Neutrophil (primary cell): ENCODE measurements around the gene RAP1A.

ENCODE experiments used
- H3K27ac ChIP-seq: fragments of 200-600 bp; sonication (generic); 2 replicates; pipeline ENCODE4 v1.5.1; 2016; ENCODE audit warnings: mild to moderate bottlenecking, moderate library complexity
- H3K27me3 ChIP-seq: fragments of 200-600 bp; sonication (generic); 2 replicates; pipeline ENCODE4 v1.6.0; 2016; ENCODE audit warnings: mild to moderate bottlenecking
- H3K36me3 ChIP-seq: fragments of 200-600 bp; sonication (generic); 2 replicates; pipeline ENCODE4 v1.5.1; 2017
- H3K4me1 ChIP-seq, 2 experiments: fragments of 200-600 bp in 1 of 2; sonication (generic) in 1 of 2; 1 replicate in 1 of 2; 2 replicates in 1 of 2; pipeline versions ENCODE4 v1.5.1 to v1.6.1; 2013 to 2016; ENCODE audit warnings: low read depth in 1 of 2, low read length in 1 of 2, mild to moderate bottlenecking in 1 of 2, moderate library complexity in 1 of 2; ENCODE audit not compliant: control insufficient read depth in 1 of 2, insufficient read depth in 1 of 2
- H3K4me3 ChIP-seq, 2 experiments: fragments of 200-600 bp in 1 of 2; sonication (generic) in 1 of 2; 1 replicate in 1 of 2; 2 replicates in 1 of 2; pipeline ENCODE4 v1.5.1; 2013 to 2016; ENCODE audit warnings: low read depth in 1 of 2, low read length in 1 of 2, mild to moderate bottlenecking in 1 of 2, moderate library complexity in 1 of 2
- H3K9me3 ChIP-seq: fragments of 200-600 bp; sonication (generic); 2 replicates; pipeline ENCODE4 v1.5.1; 2016
- CTCF ChIP-seq: fragments of 200-600 bp; sonication (generic); IDR thresholded peaks from 2 replicates; pipeline ENCODE4 v1.5.1; 2016; ENCODE audit warnings: antibody characterized with exemption

RAP1A gene

GRCh38 chr1:111648806-111649205 lies 29.2 kb downstream of the RAP1A start:
- H3K36me3 ChIP-seq: no peaks in the 10 kb centered on the region
- H3K4me3 ChIP-seq: no peak overlapping the region
- TF ChIP-seq CTCF: no peak
- peaks cover 38 to 42% of the 10 kb centered on the region in 2 experiments for H3K4me1 ChIP-seq
- no peaks in the 10 kb centered on the region for H3K27me3 ChIP-seq
- no peaks in the 10 kb centered on the region for H3K9me3 ChIP-seq
- peak overlapping the region; percentile 59 for H3K27ac ChIP-seq

- TF ChIP-seq CTCF: no peak
- H3K4me1 ChIP-seq: peaks cover 38 to 42% of the 10 kb centered on the region in 2 experiments
- H3K9me3 ChIP-seq: no peaks in the 10 kb centered on the region
- H3K27ac ChIP-seq: peak overlapping the region; percentile 59
- H3K36me3 ChIP-seq: no peaks in the 10 kb centered on the region
- H3K27me3 ChIP-seq: no peaks in the 10 kb centered on the region
- no peak overlapping the region for H3K4me3 ChIP-seq
Measured at GRCh38 chr1:111649227-111649626, 29.6 kb downstream of the RAP1A start.

- no peaks in the 10 kb centered on the region for H3K36me3 ChIP-seq
- no peak for TF ChIP-seq CTCF
- no peaks in the 10 kb centered on the region for H3K9me3 ChIP-seq
- H3K4me3 ChIP-seq: no peak overlapping the region
- H3K27me3 ChIP-seq: no peaks in the 10 kb centered on the region
- peak overlapping the region; percentile 59 for H3K27ac ChIP-seq
- peaks cover 38 to 42% of the 10 kb centered on the region in 2 experiments for H3K4me1 ChIP-seq
Measured at GRCh38 chr1:111649648-111650047, 30.1 kb downstream of the RAP1A start.

GRCh38 chr1:111653709-111654108 lies 34.1 kb downstream of the RAP1A start:
- H3K9me3 ChIP-seq: no peaks in the 10 kb centered on the region
- H3K4me3 ChIP-seq: no peak overlapping the region
- H3K27me3 ChIP-seq: no peaks in the 10 kb centered on the region
- peaks cover 54 to 55% of the 10 kb centered on the region in 2 experiments for H3K4me1 ChIP-seq
- no peak for TF ChIP-seq CTCF
- peak overlapping the region; percentile 55 for H3K27ac ChIP-seq
- no peaks in the 10 kb centered on the region for H3K36me3 ChIP-seq

GRCh38 chr1:111654839-111655238 lies 35.2 kb downstream of the RAP1A start:
- H3K27ac ChIP-seq: peak overlapping the region; percentile 55
- H3K4me3 ChIP-seq: no peak overlapping the region
- no peak for TF ChIP-seq CTCF
- H3K27me3 ChIP-seq: no peaks in the 10 kb centered on the region
- H3K4me1 ChIP-seq: peaks cover 63% of the 10 kb centered on the region in 2 experiments
- no peaks in the 10 kb centered on the region for H3K9me3 ChIP-seq
- H3K36me3 ChIP-seq: no peaks in the 10 kb centered on the region
